ENCODE results near the gene ANLN. TPM values are rescaled to one million over a fixed set of nuclear protein-coding genes. Genes with fewer than 3 reads are reported as not detected.

Gene ANLN
- total and polyA plus RNA-seq, 12 donors, result 0.20 to 25.5 (median 2.4) TPM

- WGBS, 4 donors, result 75 to 96% (median 88%) methylated on average over 3 of the region's 3 CpGs
- Histone ChIP-seq H3K27ac (no peak overlapping the region), H3K36me3 (replicated peaks in 1 of 2) (no peaks in the 10 kb centered on the region), H3K4me1 (replicated peaks in 1 of 2) (no peaks in the 10 kb centered on the region), H3K27me3 (no peaks in the 10 kb centered on the region), H3K9me3 (replicated peaks in 1 of 3) (no peaks in the 10 kb centered on the region), H3K4me3 (no peak overlapping the region)
- TF ChIP-seq POLR2A (IDR thresholded peaks at IDR 0.05), result no peak
- TF ChIP-seq, protein P1, sequence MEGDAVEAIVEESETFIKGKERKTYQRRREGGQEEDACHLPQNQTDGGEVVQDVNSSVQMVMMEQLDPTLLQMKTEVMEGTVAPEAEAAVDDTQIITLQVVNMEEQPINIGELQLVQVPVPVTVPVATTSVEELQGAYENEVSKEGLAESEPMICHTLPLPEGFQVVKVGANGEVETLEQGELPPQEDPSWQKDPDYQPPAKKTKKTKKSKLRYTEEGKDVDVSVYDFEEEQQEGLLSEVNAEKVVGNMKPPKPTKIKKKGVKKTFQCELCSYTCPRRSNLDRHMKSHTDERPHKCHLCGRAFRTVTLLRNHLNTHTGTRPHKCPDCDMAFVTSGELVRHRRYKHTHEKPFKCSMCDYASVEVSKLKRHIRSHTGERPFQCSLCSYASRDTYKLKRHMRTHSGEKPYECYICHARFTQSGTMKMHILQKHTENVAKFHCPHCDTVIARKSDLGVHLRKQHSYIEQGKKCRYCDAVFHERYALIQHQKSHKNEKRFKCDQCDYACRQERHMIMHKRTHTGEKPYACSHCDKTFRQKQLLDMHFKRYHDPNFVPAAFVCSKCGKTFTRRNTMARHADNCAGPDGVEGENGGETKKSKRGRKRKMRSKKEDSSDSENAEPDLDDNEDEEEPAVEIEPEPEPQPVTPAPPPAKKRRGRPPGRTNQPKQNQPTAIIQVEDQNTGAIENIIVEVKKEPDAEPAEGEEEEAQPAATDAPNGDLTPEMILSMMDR (IDR thresholded peaks at IDR 0.05), result no peak
- intact Hi-C loops (cut with DNase I), result no loop called here
- DNase-seq, result no peak
These were observed 66.5 kb downstream of the ANLN start for GRCh38 chr7:36456138-36456537.

- H3K27ac ChIP-seq, result no peak overlapping the region
- H3K27me3 ChIP-seq, result no peaks in the 10 kb centered on the region
- H3K9me3 ChIP-seq (replicated peaks in 1 of 3), result no peaks in the 10 kb centered on the region
- WGBS, 4 donors, result 91 to 96% (median 95%) methylated on average over 2 of the region's 2 CpGs
- DNase-seq, result no peak
- H3K4me3 ChIP-seq, result no peak overlapping the region
- intact Hi-C loops (cut with DNase I), result no loop called here
- no peaks in the 10 kb centered on the region for H3K4me1 ChIP-seq (replicated peaks in 1 of 2)
- no peaks in the 10 kb centered on the region for H3K36me3 ChIP-seq (replicated peaks in 1 of 2)
- TF ChIP-seq, protein P1 (IDR thresholded peaks at IDR 0.05), result no peak
- TF ChIP-seq POLR2A (IDR thresholded peaks at IDR 0.05), result no peak
These were observed 66.9 kb downstream of the ANLN start for GRCh38 chr7:36456548-36456947.

DNA sequence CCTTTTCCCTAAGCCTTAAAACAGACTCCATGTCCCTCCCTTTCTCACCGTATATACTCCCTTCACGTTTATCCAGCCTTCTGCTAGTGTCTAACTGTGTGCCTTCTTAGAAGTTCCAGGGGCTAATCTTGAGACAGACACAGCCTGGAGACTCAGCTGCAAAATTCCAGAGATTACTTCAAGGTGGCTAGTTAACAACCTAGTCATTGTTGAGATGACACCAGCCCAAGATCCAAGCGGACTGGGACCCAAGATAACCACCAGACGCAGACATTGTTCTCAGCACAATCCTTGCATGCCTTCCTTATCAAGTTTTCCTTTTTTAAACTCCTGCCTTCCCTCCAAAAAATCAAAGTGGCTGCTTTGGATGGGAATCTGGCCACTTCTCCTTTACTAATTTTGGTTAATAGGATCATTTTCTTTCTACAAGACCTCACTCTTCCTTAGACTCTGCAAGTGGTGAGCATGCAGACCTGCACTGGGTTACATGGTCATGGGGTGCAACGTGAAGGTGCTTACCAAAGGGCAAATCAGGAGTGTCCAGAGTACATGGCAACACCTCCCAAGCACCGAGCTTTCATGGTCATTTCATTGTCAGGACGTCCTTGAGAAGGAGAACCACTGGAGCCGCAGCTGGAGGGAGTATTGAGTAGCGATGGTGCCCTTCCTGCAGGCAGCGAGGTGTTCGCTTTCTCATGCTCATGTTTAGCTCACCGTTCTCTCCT, 69.7 kb downstream of the ANLN start:
- Histone ChIP-seq H3K27ac (no peak overlapping the region), H3K36me3 (replicated peaks in 1 of 2) (no peaks in the 10 kb centered on the region), H3K4me1 (replicated peaks in 1 of 2) (no peaks in the 10 kb centered on the region), H3K9me3 (replicated peaks in 1 of 3) (no peaks in the 10 kb centered on the region), H3K27me3 (no peaks in the 10 kb centered on the region), H3K4me3 (no peak overlapping the region)
- 79 to 87% (median 81%) methylated on average over 12 of the region's 12 CpGs for WGBS, 4 donors
- TF ChIP-seq, protein P1 (IDR thresholded peaks at IDR 0.05), result no peak
- no peak for TF ChIP-seq POLR2A (IDR thresholded peaks at IDR 0.05)
- intact Hi-C loops (cut with DNase I), result no loop called here
- no peak for DNase-seq

- intact Hi-C loops (cut with DNase I), result no loop called here
- H3K36me3 ChIP-seq (replicated peaks in 1 of 2), result no peaks in the 10 kb centered on the region
- no peak for DNase-seq
- H3K27ac ChIP-seq, result no peak overlapping the region
- no peaks in the 10 kb centered on the region for H3K4me1 ChIP-seq (replicated peaks in 1 of 2)
- no peaks in the 10 kb centered on the region for H3K27me3 ChIP-seq
- H3K4me3 ChIP-seq, result no peak overlapping the region
- no peaks in the 10 kb centered on the region for H3K9me3 ChIP-seq (replicated peaks in 1 of 3)
- no peak for TF ChIP-seq POLR2A (IDR thresholded peaks at IDR 0.05)
- TF ChIP-seq, protein P1 (IDR thresholded peaks at IDR 0.05), result no peak
- 87 to 95% (median 92%) methylated on average over 8 of the region's 8 CpGs for WGBS, 4 donors
These were observed 71.3 kb downstream of the ANLN start for GRCh38 chr7:36460811-36461429.
